Ishikawa (cell line): ENCODE results near the gene CIBAR2.

Experiments
- EP300 ChIP-seq: IDR thresholded peaks from 2 replicates; pipeline ENCODE4 v1.6.1; 2012; ENCODE audit warnings: borderline replicate concordance
- FOXM1 ChIP-seq: IDR thresholded peaks from 2 replicates; pipeline ENCODE4 v1.6.1; 2012; ENCODE audit warnings: low read depth, borderline replicate concordance
- MAX ChIP-seq: IDR thresholded peaks from 2 replicates; pipeline ENCODE4 v1.6.1; 2012
- RAD21 ChIP-seq: IDR thresholded peaks from 2 replicates; pipeline ENCODE4 v1.6.1; 2012; ENCODE audit warnings: low read depth
- TAF1 ChIP-seq: IDR thresholded peaks from 2 replicates; pipeline ENCODE4 v1.6.1; 2012; ENCODE audit warnings: low read depth, mild to moderate bottlenecking
- TEAD4 ChIP-seq: IDR thresholded peaks from 2 replicates; pipeline ENCODE4 v1.6.1; 2012
- YY1 ChIP-seq: IDR thresholded peaks from 2 replicates; pipeline ENCODE4 v1.6.1; 2012; ENCODE audit warnings: low read depth
- ZBTB7A ChIP-seq: IDR thresholded peaks from 2 replicates; pipeline ENCODE4 v1.6.1; 2012; ENCODE audit warnings: low read depth

DNA sequence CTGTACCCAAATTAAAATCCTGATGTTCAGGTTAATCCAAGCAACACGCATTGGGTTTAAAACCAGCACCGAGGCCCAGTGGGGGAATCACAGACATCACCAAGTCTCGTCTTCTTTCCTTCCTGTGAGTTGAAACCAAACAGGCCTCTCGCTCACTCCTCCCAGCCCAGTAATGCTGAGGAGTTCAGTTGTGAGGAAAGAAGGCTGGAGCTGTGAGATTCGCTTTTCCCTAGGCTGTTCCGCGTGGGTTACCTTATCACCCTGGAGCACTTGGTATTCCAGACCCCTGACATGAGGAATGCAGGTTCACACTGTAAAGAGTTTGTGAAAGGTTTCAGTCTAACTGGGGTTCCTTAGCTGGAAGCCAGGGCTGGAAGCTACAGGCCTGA lies 20.8 kb downstream of the CIBAR2 start:
- no peak for TF ChIP-seq TAF1
- TF ChIP-seq RAD21: no peak
- no peak for TF ChIP-seq EP300
- no peak for TF ChIP-seq ZBTB7A
- TF ChIP-seq YY1: no peak
- no peak for TF ChIP-seq FOXM1
- TF ChIP-seq MAX: no peak
- no peak for TF ChIP-seq TEAD4
